HEK293 (cell line): ENCODE data around the gene TBX15.
A peak's percentile ranks its signal among the peaks of the same experiment; 100 is the strongest.

Experiments used
- CTCF ChIA-PET: fragments of 350-600 bp; formaldehyde crosslinking; extraction: SDS; loops from one replicate; lab custom pipeline; 2021; ENCODE audit warnings: antibody characterized with exemption; lab: Yijun Ruan, JAX
- POLR2A ChIA-PET: fragments of 300-600 bp; formaldehyde crosslinking; extraction: SDS; loops from one replicate; lab custom pipeline; 2020; ENCODE audit warnings: antibody characterized with exemption, inconsistent platforms; lab: Yijun Ruan, JAX
- H3K27ac ChIP-seq: fragments of 200-500 bp; sonication (Bioruptor generic); 2 replicates; pipeline ENCODE4 v1.5.1; 2014; ENCODE audit warnings: low read depth, low read length, control low read depth, inconsistent platforms; ENCODE audit errors: extremely low read depth
- H3K36me3 ChIP-seq, 2 experiments: fragments of 200-500 bp in 1 of 2; sonication (Bioruptor generic) in 1 of 2; 1 replicate in 1 of 2; 2 replicates in 1 of 2; pipeline ENCODE4 v1.5.1; 2014 to 2017; ENCODE audit warnings: inconsistent platforms in 2 of 2, low read length in 2 of 2; ENCODE audit not compliant: control insufficient read depth in 2 of 2, insufficient read depth in 1 of 2
- H3K4me1 ChIP-seq: fragments of 200-500 bp; sonication (Bioruptor generic); 2 replicates; pipeline ENCODE4 v1.5.1; 2014; ENCODE audit warnings: mild to moderate bottlenecking, low read length, inconsistent platforms; ENCODE audit not compliant: control insufficient read depth, insufficient read depth
- H3K4me3 ChIP-seq: 2 replicates; pipeline ENCODE4 v1.5.1; 2011; ENCODE audit warnings: low read depth, mild to moderate bottlenecking, control low read depth, low read length, moderate library complexity
- H3K9me3 ChIP-seq: fragments of 200-500 bp; sonication (Bioruptor generic); 2 replicates; pipeline ENCODE4 v1.5.1; 2014; ENCODE audit warnings: low read depth, low read length, inconsistent platforms; ENCODE audit not compliant: control insufficient read depth, insufficient read depth
- OVOL3 ChIP-seq: fragments of 450-650 bp; formaldehyde crosslinking; IDR thresholded peaks from 2 replicates; pipeline ENCODE4 v1.5.1; 2016; ENCODE audit warnings: missing biosample characterization, missing genetic modification characterization
- SETDB1 ChIP-seq: IDR thresholded peaks from one replicate; pipeline ENCODE4 v1.6.1; 2017; ENCODE audit warnings: mild to moderate bottlenecking, low read length, moderate library complexity, mixed read lengths; ENCODE audit not compliant: insufficient read length
- SP2 ChIP-seq: fragments of 450-650 bp; formaldehyde crosslinking; IDR thresholded peaks from 2 replicates; pipeline ENCODE4 v1.5.1; 2016; ENCODE audit warnings: missing biosample characterization, missing genetic modification characterization
- ZBTB17 ChIP-seq: fragments of 450-650 bp; formaldehyde crosslinking; IDR thresholded peaks from 2 replicates; pipeline ENCODE4 v1.5.1; 2016; ENCODE audit warnings: missing biosample characterization, missing genetic modification characterization
- ZBTB48 ChIP-seq: fragments of 450-650 bp; formaldehyde crosslinking; IDR thresholded peaks from 2 replicates; pipeline ENCODE4 v1.5.1; 2016; ENCODE audit warnings: missing biosample characterization, missing genetic modification characterization
- ZIC2 ChIP-seq: fragments of 450-650 bp; formaldehyde crosslinking; IDR thresholded peaks from 2 replicates; pipeline ENCODE4 v1.5.1; 2016; ENCODE audit warnings: missing biosample characterization, missing genetic modification characterization
- ZNF138 ChIP-seq: fragments of 450-650 bp; formaldehyde crosslinking; IDR thresholded peaks from 2 replicates; pipeline ENCODE4 v1.5.1; 2016; ENCODE audit warnings: missing biosample characterization, missing genetic modification characterization, borderline replicate concordance
- ZNF202 ChIP-seq: fragments of 450-650 bp; formaldehyde crosslinking; IDR thresholded peaks from 2 replicates; pipeline ENCODE4 v1.5.1; 2016; ENCODE audit warnings: missing biosample characterization, missing genetic modification characterization, borderline replicate concordance
- ZNF214 ChIP-seq: fragments of 450-650 bp; formaldehyde crosslinking; IDR thresholded peaks from 2 replicates; pipeline ENCODE4 v1.5.1; 2017; ENCODE audit warnings: missing biosample characterization, mild to moderate bottlenecking, missing genetic modification characterization, borderline replicate concordance
- ZNF335 ChIP-seq: fragments of 450-650 bp; formaldehyde crosslinking; conservative IDR thresholded peaks from 2 replicates; pipeline ENCODE4 v1.5.1; 2016; ENCODE audit warnings: missing biosample characterization, missing genetic modification characterization
- ZNF398 ChIP-seq: fragments of 450-650 bp; formaldehyde crosslinking; IDR thresholded peaks from 2 replicates; pipeline ENCODE4 v1.5.1; 2017; ENCODE audit warnings: missing biosample characterization, missing genetic modification characterization
- ZNF473 ChIP-seq: fragments of 450-650 bp; formaldehyde crosslinking; IDR thresholded peaks from 2 replicates; pipeline ENCODE4 v1.5.1; 2017; ENCODE audit warnings: missing biosample characterization, missing genetic modification characterization
- ZNF558 ChIP-seq: fragments of 450-650 bp; formaldehyde crosslinking; IDR thresholded peaks from 2 replicates; pipeline ENCODE4 v1.5.1; 2016; ENCODE audit warnings: missing biosample characterization, missing genetic modification characterization
- ZNF792 ChIP-seq: fragments of 450-650 bp; formaldehyde crosslinking; IDR thresholded peaks from 2 replicates; pipeline ENCODE4 v1.5.1; 2016; ENCODE audit warnings: missing biosample characterization, missing genetic modification characterization
- ZNF843 ChIP-seq: fragments of 450-650 bp; formaldehyde crosslinking; IDR thresholded peaks from 2 replicates; pipeline ENCODE4 v1.5.1; 2016; ENCODE audit warnings: missing biosample characterization, missing genetic modification characterization
- TF ChIP-seq, protein P1 (sequence below): fragments of 450-650 bp; formaldehyde crosslinking; IDR thresholded peaks from 2 replicates; pipeline ENCODE4 v1.5.1; 2016; ENCODE audit warnings: missing biosample characterization, missing genetic modification characterization
- TF ChIP-seq, protein P2 (sequence below): fragments of 450-650 bp; formaldehyde crosslinking; IDR thresholded peaks from 2 replicates; pipeline ENCODE4 v1.5.1; 2017; ENCODE audit warnings: missing biosample characterization, missing genetic modification characterization
- TF ChIP-seq, protein P3 (sequence below): fragments of 450-650 bp; formaldehyde crosslinking; IDR thresholded peaks from 2 replicates; pipeline ENCODE4 v1.5.1; 2016; ENCODE audit warnings: missing biosample characterization, missing genetic modification characterization

TBX15 gene

DNA sequence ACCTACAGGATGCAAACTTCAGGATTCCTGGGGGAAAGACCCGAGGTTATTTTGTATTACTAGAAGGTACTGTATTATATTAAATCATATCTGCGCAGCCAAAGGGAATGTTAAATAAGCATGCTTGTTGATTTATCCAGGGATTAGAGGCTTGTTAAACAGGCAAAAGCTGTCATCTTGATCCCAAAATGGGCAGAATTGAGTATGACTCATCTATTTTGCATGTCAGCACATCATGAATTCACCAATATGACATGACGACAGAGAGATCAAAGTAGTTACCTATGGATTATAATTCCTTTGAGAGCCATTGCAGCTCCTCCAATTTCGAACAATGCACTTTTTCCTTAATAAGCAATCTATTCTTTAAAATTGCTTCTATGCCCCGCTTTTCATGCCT is 66.1 kb downstream of the TBX15 start (continued):
- TF ChIP-seq, protein P1, sequence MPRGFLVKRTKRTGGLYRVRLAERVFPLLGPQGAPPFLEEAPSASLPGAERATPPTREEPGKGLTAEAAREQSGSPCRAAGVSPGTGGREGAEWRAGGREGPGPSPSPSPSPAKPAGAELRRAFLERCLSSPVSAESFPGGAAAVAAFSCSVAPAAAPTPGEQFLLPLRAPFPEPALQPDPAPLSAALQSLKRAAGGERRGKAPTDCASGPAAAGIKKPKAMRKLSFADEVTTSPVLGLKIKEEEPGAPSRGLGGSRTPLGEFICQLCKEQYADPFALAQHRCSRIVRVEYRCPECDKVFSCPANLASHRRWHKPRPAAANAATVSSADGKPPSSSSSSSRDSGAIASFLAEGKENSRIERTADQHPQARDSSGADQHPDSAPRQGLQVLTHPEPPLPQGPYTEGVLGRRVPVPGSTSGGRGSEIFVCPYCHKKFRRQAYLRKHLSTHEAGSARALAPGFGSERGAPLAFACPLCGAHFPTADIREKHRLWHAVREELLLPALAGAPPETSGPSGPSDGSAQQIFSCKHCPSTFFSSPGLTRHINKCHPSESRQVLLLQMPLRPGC (tag by site-specific recombination) = peak; percentile 38; the same call in 1 of the 2 replicates
- TF ChIP-seq, protein P2, sequence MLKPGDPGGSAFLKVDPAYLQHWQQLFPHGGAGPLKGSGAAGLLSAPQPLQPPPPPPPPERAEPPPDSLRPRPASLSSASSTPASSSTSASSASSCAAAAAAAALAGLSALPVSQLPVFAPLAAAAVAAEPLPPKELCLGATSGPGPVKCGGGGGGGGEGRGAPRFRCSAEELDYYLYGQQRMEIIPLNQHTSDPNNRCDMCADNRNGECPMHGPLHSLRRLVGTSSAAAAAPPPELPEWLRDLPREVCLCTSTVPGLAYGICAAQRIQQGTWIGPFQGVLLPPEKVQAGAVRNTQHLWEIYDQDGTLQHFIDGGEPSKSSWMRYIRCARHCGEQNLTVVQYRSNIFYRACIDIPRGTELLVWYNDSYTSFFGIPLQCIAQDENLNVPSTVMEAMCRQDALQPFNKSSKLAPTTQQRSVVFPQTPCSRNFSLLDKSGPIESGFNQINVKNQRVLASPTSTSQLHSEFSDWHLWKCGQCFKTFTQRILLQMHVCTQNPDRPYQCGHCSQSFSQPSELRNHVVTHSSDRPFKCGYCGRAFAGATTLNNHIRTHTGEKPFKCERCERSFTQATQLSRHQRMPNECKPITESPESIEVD (tag by site-specific recombination) = 0 out of 2 replicates have a peak, but pooled peaks have one; percentile 31
- TF ChIP-seq ZNF558 (no peak), ZNF843 (tag by site-specific recombination) (peak; percentile 85), SP2 (tag by site-specific recombination) (no peak), ZNF335 (tag by site-specific recombination) (0 out of 2 replicates have a peak, but pooled peaks have one; percentile 20), ZBTB17 (tag by site-specific recombination) (0 out of 2 replicates have a peak, but pooled peaks have one; percentile 19)
- TF ChIP-seq, all 188 proteins: peak for 11

- H3K9me3 ChIP-seq = no peaks in the 10 kb centered on the region
- POLR2A ChIA-PET = no interaction called here
These were observed 67.9 kb downstream of the TBX15 start for GRCh38 chr1:118920124-118920717.

More at GRCh38 chr1:118920124-118920717, 67.9 kb downstream of the TBX15 start:
- CTCF ChIA-PET = interaction anchor here (0.9 kb wide), 1 partner anchor 30 kb away, joined by 4 read pairs; no protein-coding TSS in a partner anchor
- H3K4me3 ChIP-seq = no peak overlapping the region
- TF ChIP-seq ZNF335 (tag by site-specific recombination) (no peak), ZNF202 (no peak), ZNF398 (no peak), ZIC2 (no peak), SETDB1 (no peak), ZNF792 (tag by site-specific recombination) (no peak), ZNF138 (tag by site-specific recombination) (no peak), ZNF473 (tag by site-specific recombination) (no peak), OVOL3 (no peak), ZNF214 (tag by site-specific recombination) (no peak), ZBTB48 (tag by site-specific recombination) (no peak), ZNF843 (tag by site-specific recombination) (no peak)
- TF ChIP-seq, protein P3, sequence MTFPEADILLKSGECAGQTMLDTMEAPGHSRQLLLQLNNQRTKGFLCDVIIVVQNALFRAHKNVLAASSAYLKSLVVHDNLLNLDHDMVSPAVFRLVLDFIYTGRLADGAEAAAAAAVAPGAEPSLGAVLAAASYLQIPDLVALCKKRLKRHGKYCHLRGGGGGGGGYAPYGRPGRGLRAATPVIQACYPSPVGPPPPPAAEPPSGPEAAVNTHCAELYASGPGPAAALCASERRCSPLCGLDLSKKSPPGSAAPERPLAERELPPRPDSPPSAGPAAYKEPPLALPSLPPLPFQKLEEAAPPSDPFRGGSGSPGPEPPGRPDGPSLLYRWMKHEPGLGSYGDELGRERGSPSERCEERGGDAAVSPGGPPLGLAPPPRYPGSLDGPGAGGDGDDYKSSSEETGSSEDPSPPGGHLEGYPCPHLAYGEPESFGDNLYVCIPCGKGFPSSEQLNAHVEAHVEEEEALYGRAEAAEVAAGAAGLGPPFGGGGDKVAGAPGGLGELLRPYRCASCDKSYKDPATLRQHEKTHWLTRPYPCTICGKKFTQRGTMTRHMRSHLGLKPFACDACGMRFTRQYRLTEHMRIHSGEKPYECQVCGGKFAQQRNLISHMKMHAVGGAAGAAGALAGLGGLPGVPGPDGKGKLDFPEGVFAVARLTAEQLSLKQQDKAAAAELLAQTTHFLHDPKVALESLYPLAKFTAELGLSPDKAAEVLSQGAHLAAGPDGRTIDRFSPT (tag by site-specific recombination) = no peak
- H3K4me1 ChIP-seq = peaks cover 3% of the 10 kb centered on the region
- H3K27ac ChIP-seq = no peak overlapping the region
- no peaks in the 10 kb centered on the region for H3K36me3 ChIP-seq
